HG02571 (cell line): Measurements from ENCODE around the gene CTTNBP2.
"Not testable (repeated sequence)": the region's sequence is repeated elsewhere in the genome, so short reads cannot be mapped to it uniquely, and the experiment has no call there.

Source experiments
- ATAC-seq: cut with Tn5 transposase; IDR thresholded peaks from one replicate; pipeline ENCODE4 v1.9.1; 2021; ENCODE audit warnings: mild to moderate bottlenecking, moderate library complexity; ENCODE audit not compliant: unreplicated experiment

The CTTNBP2 gene

DNA sequence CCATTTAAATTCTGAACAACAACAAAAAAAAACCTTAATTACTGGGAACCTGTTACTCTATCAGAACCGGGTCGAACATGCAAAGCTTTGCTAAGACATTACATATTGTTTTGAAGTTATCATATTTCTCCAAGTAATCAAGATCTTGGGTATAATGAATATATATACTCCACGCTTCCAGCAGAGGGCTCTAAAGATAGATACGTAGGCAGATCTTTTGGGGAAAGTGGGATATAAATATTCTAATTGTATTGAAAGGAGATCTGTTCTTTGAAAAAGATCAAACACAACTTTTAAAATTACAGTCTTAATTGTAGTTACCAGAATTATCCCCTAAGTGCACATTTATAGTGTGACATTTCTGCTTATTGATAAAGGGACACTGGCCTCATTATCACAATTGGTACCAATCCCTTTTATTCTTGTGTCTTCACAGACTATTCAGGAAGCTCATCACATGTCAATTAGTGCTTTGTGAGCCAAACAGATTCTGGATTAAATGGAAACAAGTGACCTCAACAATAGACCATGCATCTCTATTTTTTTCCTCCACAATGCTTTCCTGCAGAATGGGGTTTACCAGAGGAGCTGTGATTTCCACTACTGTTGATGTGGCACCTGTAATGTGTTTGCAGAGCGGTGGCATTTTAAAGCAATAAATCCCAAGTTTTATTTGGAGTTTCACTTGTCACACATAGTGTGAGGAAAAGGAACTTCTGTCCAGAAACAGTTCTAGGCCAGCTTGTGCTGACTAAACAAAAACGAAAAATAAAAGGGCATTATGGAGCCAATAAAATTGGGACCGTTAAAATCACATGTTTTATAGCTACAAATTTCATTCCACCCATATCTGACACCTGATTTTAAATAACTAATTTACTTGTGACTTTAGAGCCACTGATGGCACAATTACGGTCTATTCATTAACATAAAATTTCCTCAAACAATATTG is 122.4 kb downstream of the CTTNBP2 start:
- no peak for ATAC-seq

DNA sequence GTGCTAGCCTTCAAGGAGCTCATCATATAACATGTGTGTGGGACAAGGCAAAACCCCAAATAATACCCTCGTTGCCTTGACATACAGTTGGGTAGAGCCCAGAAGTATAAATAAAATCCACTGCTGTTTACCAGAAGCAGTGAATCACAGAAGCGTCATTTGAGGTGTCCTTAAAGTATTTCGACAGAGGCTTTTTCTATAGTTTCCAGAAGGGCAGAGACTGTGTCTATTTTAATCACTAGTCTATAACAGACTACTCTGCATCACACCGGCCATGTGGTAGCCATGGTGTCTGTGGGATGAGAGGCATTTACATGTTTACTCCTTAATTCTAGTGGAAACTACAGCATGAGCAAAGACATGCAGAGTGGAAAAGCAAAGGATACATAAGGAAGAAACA is 131.3 kb downstream of the CTTNBP2 start:
- no peak for ATAC-seq

DNA sequence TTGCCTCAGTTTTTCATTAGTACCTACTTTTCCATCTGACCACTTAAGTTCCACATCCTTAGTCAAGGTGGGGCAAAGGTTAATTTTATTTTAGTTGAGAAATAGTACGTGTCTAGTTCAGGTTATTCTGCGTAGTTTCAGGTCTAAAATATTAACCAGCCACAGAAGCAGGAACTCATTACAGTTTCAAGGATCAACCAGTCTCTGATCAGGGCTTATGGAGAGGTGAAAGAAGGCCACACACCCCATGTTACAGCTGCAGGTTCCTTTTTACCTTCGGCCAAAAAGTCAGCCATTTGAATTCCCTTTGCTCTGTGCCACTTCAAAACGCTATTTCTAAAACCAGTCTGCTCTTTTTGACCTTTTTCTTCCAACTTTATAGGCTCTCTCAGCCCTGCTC is 134.2 kb downstream of the CTTNBP2 start:
- ATAC-seq = no peak

- ATAC-seq = no peak
Observed at GRCh38 chr7:117737926-117738325, 135.3 kb downstream of the CTTNBP2 start.

DNA sequence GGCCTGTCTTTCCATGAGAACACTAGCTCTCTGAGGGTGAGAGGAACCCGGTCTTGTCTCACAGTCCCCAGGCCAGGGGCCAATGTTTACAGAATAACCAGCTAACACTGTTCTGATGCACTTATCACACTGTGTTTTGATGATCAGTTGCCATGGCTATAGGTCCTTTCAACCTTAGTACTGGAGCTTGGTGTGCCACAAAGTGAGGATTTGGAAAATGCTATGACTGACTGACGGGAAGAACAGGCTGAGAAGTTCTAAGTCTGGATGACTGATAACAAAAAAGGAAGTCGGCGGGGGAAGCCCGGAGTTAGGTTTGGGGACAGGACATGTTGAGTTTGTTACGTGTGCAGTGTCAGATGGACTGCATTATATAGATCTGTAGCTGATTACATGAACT is 141.8 kb downstream of the CTTNBP2 start:
- peak; percentile 84 for ATAC-seq

DNA sequence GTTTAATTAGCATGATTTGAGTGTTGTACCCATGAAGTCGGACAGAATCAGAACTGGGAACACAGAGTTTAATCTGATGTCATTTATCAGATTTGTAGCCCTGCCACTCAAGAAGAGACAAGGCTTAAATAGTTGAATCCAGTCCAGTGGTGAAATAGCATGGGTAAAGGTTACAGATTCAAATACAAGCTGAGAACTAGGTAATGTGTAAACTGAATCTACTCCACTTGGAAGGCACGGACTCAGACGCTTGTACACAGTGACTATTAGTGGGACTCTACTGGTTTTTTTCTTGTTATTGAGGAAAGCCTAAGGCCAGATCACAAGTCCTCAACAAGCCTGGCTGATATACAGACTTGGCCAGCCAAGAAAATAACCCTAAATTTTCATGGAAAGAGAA is 142.9 kb downstream of the CTTNBP2 start:
- no peak for ATAC-seq

- peak; percentile 62 for ATAC-seq
Observed at GRCh38 chr7:117728890-117729624, 144.2 kb downstream of the CTTNBP2 start.

DNA sequence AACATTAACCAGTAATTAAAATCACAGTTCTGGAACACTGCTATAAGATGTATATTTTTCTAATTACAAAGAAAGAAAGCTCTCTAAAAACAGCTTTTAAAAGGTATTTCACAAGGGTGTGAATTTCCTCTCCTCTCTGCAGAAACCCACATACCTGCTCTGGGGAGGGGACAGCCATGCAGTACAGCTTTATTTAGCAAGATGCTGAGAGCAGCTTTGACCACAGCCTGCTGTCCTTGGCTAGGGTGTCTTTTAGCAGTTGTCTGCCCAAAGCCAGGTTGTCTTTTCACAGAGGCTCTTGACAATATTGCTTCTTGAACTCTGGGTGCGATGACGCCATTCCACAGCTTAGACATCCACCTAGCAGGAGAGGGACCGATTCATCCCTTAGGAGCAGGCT is 148.3 kb downstream of the CTTNBP2 start:
- ATAC-seq = no peak

GRCh38 chr7:117719377-117719776 is 153.9 kb downstream of the CTTNBP2 start:
- ATAC-seq = no peak

GRCh38 chr7:117718116-117718835 is 155.0 kb downstream of the CTTNBP2 start:
- no peak for ATAC-seq

GRCh38 chr7:117717357-117717756 is 155.9 kb downstream of the CTTNBP2 start:
- no peak for ATAC-seq

DNA sequence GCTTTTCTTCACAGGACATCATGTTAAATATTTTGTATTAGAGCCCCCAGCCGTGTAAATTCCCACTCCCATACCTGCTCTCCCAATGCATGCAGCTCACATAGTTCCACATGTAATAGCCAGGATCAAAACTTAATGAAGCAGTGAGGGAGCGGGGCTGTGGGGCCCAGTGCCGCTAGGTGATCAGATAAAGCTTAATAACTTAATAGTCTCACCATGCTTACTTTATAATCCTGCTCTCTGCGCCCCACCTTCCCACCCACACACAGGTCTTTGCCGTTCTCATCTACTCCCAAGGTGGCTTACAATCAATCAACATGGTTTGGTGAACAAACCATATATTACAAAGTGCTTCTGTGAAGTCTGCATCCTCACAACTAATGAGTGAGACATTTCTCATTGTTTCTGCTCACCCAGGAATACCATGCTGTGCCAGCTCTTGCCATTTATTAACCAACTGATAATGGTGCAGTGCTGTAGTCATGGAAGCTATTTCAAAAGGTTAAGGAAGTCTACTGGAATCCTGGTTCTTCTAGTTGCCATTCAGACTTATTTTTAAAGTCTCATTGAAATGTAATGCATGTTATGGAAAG is 156.4 kb downstream of the CTTNBP2 start:
- ATAC-seq = no peak

DNA sequence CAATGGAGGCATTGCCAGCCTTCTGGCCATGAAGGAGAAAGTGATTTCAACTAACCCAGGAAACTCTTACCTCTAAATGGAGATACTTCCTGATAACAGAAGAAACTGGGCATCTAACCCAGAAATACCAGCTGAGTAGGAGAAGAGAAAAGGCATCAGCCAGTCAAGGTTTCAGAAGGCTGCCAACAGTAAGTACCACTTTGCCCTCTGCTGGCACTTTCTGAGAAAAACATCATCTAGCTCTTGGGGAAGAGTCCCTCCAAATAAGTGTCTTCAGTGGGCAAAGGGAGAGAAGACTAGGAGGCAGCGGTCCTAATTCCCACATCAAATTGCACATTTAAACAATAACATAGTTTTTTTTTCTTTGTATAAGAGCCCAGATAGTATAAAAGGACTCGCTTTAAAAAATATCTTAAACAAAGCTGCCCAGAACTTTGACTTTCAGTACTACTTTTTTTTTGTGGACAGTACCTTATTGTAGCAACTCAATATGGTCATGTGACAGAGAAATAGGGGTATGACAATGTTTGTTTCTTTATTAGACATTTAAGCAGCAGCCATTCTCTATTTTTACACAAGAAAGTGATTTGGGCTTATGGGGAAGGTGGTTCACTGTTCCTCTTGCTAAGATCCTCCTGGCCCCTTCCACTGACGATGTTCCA is 157.3 kb downstream of the CTTNBP2 start:
- peak; percentile 90 for ATAC-seq

DNA sequence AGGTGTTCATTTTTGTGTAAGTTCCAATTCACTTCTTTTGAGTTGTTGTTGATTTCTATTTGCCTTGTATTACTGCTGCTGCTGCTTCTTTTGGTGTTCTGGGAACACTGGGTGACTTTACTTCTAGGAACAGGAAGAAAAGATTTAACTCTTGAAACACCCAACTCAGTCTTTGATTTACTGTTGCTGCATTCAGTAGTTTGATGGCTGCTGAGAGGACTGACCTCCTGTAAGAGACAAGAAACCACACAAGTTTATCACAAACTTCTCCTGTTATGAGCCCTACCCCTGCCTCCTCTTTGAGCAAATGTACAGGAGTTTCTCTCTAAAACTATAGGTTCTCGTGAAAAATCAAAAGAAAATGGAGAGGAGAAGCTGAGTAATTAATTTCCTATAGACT is 161.7 kb downstream of the CTTNBP2 start:
- ATAC-seq = no peak

DNA sequence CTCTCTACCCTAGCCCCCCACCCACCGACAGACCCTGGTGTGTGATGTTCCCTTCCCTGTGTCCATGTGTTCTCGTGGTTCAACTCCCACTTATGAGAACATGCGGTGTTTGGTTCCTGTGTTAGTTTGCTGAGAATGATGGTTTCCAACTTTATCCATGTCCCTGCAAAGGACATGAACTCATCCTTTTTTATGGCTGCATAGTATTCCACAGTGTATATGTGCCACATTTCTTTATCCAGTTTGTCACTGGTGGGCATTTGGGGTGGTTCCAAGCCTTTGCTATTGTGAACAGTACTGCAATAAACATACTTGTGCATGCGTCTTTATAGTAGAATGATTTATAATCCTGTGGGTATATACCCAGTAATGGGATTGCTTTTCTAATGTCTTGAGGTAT is 165.1 kb downstream of the CTTNBP2 start:
- not testable (repeated sequence) for ATAC-seq

DNA sequence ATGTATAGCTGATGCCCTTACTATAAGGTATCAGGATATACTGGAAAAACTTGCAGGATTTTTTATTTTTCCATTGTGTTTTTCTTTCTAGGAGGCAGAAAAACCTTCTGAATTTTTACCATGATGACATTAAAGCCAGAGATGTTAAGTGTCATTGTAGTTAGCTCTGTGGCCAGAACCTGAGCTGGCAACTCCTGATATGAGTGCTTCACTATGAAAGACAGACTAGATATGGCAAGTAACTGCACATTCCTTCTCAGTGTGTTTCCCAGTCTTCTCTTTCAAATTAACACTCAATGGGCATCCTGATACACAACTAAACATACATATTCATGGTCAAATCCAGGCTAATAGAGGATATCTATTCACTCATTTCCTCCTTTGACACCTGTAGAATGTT is 166.2 kb downstream of the CTTNBP2 start:
- no peak for ATAC-seq

DNA sequence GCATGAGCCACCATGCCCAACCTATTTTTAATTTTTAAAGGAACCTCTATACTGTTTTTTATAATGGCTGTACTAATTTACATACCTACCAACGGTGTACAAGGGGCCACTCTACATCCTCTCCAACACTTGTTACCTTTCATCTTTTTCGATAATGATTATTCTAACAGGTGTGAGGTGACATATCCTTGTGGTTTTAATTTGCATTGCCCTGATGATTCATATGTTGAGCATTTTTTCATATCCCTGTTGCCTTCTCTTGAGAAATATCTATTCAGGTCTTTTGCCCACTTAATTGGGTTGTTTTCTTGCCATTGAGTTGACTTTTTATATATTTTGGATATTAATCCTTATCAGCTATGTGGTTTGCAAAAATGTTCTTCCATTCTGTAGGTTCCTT is 167.0 kb downstream of the CTTNBP2 start:
- no peak for ATAC-seq

- no peak for ATAC-seq
Observed at GRCh38 chr7:117705630-117706029, 167.6 kb downstream of the CTTNBP2 start.

- no peak for ATAC-seq
Observed at GRCh38 chr7:117704063-117704462, 169.2 kb downstream of the CTTNBP2 start.

- ATAC-seq = no peak
Observed at GRCh38 chr7:117698018-117698417, 175.2 kb downstream of the CTTNBP2 start.
